Mucosa of descending colon (tissue), 3 donors: ENCODE measurements around the gene SPINK9. TPM values are rescaled to one million over a fixed set of nuclear protein-coding genes. Genes with fewer than 3 reads are reported as not detected.

Experiments used
- ATAC-seq: fragments of 200-7000 bp; cut with Tn5 transposase; one replicate; pipeline ENCODE4 v1.9.1; 2020; ENCODE audit warnings: mild to moderate bottlenecking, moderate library complexity
- DNase-seq, 3 donors: peaks; one replicate each; pipeline ENCODE4 v3.0.0-alpha.2; 2020
- H3K36me3 ChIP-seq: fragments of 200-600 bp; one replicate; pipeline ENCODE4 v1.8.0; 2021; ENCODE audit warnings: low read depth, mild to moderate bottlenecking
- H3K4me1 ChIP-seq: fragments of 200-600 bp; one replicate; pipeline ENCODE4 v1.8.0; 2021; ENCODE audit warnings: low read depth, mild to moderate bottlenecking
- H3K4me3 ChIP-seq: fragments of 200-600 bp; one replicate; pipeline ENCODE4 v1.8.0; 2021; ENCODE audit warnings: mild to moderate bottlenecking
- H3K9me3 ChIP-seq: fragments of 200-600 bp; one replicate; pipeline ENCODE4 v1.8.0; 2021; ENCODE audit warnings: mild to moderate bottlenecking
- CTCF ChIP-seq: fragments of 200-600 bp; IDR thresholded peaks from one replicate; pipeline ENCODE4 v1.8.0; 2022; ENCODE audit warnings: antibody characterized with exemption, mild to moderate bottlenecking
- intact Hi-C, 2 donors: fragments of 100-400 bp; cut with DNase I in 1 of 2; cut with micrococcal nuclease in 1 of 2; formaldehyde crosslinking; loops; one replicate each; pipeline versions ENCODE4 v1.11.0 to v1.11.1; 2022; cut with DNase I, micrococcal nuclease
- total RNA-seq, 3 donors: library from RNA; stranded (reverse); fragmentation: NEBNext Ultra II Directional in 2 of 3; extraction: Animal tissue kit (Norgen Biotek cat#: 25700) in 2 of 3; gene quantifications; one replicate each; pipeline versions ENCODE4 v1.2.1 to v1.2.4, GENCODE V29; 2021 to 2023
- donor health status: DM: no; HTN: no; CAD: no; lungs with moderate emphysema.
- donor health status: DM: no; HTN: no; CAD: no.
- donor health status: DM: no; HTN: yes; CAD: no.

The SPINK9 gene
- total RNA-seq, 3 donors from 2014 or later = not detected

- Histone ChIP-seq H3K4me3 (no peak overlapping the region), H3K36me3 (no peaks in the 10 kb centered on the region), H3K4me1 (no peaks in the 10 kb centered on the region), H3K9me3 (no peaks in the 10 kb centered on the region)
- DNase-seq = no peak
- intact Hi-C loops = no loop called here
- ATAC-seq = no peak
- no peak for TF ChIP-seq CTCF
Observed at GRCh38 chr5:148333262-148333849, 2.0 kb upstream of the SPINK9 start.

- intact Hi-C loops = no loop called here
- no peaks in the 10 kb centered on the region for H3K9me3 ChIP-seq
- DNase-seq (no peak), ATAC-seq (no peak)
- no peaks in the 10 kb centered on the region for H3K4me1 ChIP-seq
- no peak overlapping the region for H3K4me3 ChIP-seq
- TF ChIP-seq CTCF = no peak
- no peaks in the 10 kb centered on the region for H3K36me3 ChIP-seq
Observed at GRCh38 chr5:148336704-148337435, 1.5 kb downstream of the SPINK9 start.

GRCh38 chr5:148342371-148343045, 7.1 kb downstream of the SPINK9 start:
- no peak for TF ChIP-seq CTCF
- intact Hi-C loops = no loop called here
- Histone ChIP-seq H3K36me3 (no peaks in the 10 kb centered on the region), H3K4me3 (no peak overlapping the region), H3K9me3 (no peaks in the 10 kb centered on the region), H3K4me1 (peaks cover 5% of the 10 kb centered on the region)
- ATAC-seq (no peak), DNase-seq (no peak)

DNA sequence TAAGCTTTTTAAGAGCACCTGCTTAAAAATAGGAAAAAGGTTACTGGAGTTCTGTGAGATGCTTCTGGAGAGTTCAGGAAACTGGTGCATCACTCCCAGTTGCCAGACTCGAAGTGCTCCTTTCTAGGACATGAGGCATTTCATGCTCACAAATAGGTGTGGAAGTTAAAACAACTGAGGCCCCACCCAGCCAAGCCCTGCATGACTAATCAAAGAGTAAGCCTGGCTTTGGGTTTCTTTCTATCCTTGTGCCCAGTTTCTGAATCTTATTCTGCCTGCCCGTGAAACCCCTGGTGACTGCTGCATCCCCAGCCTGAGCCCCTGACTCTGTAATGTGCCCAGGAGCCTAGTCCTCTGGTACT, 7.7 kb downstream of the SPINK9 start:
- Histone ChIP-seq H3K4me1 (peaks cover 5% of the 10 kb centered on the region), H3K9me3 (no peaks in the 10 kb centered on the region), H3K36me3 (no peaks in the 10 kb centered on the region), H3K4me3 (no peak overlapping the region)
- DNase-seq = peak; percentile 41 to 78 (median 42)
- peak; percentile 95 for ATAC-seq
- intact Hi-C loops = no loop called here
- no peak for TF ChIP-seq CTCF

DNA sequence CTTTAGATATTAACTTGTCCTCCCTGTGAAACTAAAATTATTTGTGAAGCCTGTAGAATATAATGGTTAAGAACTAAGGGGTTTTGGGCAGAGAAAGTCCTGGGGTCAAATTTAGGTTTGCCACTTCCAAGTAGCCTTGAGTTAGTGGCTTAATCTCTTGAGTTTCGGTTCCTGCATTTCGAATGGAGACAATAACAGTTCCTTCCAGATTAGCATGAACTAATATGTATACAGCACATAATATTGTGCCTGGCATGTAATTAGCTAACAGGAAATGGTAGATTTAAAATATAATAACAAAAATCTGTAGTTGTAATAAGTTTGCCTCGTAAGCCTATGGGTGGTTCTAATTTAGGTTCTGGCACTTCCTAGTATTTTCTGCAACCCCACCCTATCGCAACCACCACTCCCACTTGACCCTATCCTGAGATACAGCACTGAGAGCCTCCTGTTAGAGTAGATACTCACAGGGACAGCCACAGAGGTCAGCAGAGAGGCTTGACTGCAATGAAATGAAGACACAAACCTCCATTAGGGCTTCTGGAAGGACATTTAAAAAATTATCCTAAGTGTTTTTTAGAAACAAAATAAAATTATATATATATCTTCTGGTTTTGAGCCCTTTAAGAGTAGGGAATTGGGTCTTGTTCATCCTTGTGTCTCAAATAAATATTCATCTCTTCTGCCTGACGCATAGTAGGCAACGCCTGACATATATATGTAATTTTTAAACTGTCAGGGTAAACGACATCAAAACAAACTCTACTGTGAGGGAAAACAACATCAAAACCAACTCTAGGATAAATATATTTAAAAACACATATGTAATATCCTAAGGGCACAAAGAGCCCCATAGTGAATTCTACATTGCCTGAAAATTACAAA, 8.5 kb downstream of the SPINK9 start:
- DNase-seq (no peak), ATAC-seq (no peak)
- intact Hi-C loops = no loop called here
- H3K36me3 ChIP-seq = no peaks in the 10 kb centered on the region
- H3K9me3 ChIP-seq = no peaks in the 10 kb centered on the region
- TF ChIP-seq CTCF = no peak
- peaks cover 5% of the 10 kb centered on the region for H3K4me1 ChIP-seq
- H3K4me3 ChIP-seq = no peak overlapping the region
